ENCODE results near the gene SH2B2. TPM values are rescaled to one million over a fixed set of nuclear protein-coding genes. Genes with fewer than 3 reads are reported as not detected.

The SH2B2 gene
- total RNA-seq, 1 experiment from 2014 or later, result 14.7 TPM

GRCh38 chr7:102262546-102262945 lies 24.1 kb upstream of the SH2B2 start:
- peaks cover 11% of the 10 kb centered on the region for H3K4me1 Mint-ChIP-seq
- no peak overlapping the region for H3K4me3 Mint-ChIP-seq
- ChIA-PET POLR2A (no interaction called here), CTCF (interaction anchor here (0.7 kb wide), 1 partner anchor 8 kb away, joined by 5 read pairs; no protein-coding TSS in a partner anchor)
- no peaks in the 10 kb centered on the region for H3K36me3 Mint-ChIP-seq
- H3K9me3 Mint-ChIP-seq, result no peaks in the 10 kb centered on the region
- ATAC-seq (no peak), DNase-seq (ENCODE audit: low spot score) (no peak)
- peak overlapping the region; percentile 54; the same call in 1 of the 2 replicates for H3K27ac Mint-ChIP-seq
- no peak for TF ChIP-seq ZSCAN18 (CRISPR knock-in tag; IDR thresholded peaks at IDR 0.05)
- no peak for TF ChIP-seq PRDM15 (CRISPR knock-in tag; IDR thresholded peaks at IDR 0.05)
- TF ChIP-seq, protein P1, sequence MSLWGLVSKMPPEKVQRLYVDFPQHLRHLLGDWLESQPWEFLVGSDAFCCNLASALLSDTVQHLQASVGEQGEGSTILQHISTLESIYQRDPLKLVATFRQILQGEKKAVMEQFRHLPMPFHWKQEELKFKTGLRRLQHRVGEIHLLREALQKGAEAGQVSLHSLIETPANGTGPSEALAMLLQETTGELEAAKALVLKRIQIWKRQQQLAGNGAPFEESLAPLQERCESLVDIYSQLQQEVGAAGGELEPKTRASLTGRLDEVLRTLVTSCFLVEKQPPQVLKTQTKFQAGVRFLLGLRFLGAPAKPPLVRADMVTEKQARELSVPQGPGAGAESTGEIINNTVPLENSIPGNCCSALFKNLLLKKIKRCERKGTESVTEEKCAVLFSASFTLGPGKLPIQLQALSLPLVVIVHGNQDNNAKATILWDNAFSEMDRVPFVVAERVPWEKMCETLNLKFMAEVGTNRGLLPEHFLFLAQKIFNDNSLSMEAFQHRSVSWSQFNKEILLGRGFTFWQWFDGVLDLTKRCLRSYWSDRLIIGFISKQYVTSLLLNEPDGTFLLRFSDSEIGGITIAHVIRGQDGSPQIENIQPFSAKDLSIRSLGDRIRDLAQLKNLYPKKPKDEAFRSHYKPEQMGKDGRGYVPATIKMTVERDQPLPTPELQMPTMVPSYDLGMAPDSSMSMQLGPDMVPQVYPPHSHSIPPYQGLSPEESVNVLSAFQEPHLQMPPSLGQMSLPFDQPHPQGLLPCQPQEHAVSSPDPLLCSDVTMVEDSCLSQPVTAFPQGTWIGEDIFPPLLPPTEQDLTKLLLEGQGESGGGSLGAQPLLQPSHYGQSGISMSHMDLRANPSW (CRISPR knock-in tag; conservative IDR thresholded peaks at IDR 0.05; ENCODE audit: low read depth), result no peak
- no peak for TF ChIP-seq HMGA2 (CRISPR knock-in tag; IDR thresholded peaks at IDR 0.05)
- no peak for TF ChIP-seq ZNF281 (CRISPR knock-in tag; IDR thresholded peaks at IDR 0.05)
- TF ChIP-seq MYBL2 (CRISPR knock-in tag; IDR thresholded peaks at IDR 0.05), result no peak
- TF ChIP-seq, protein P2, sequence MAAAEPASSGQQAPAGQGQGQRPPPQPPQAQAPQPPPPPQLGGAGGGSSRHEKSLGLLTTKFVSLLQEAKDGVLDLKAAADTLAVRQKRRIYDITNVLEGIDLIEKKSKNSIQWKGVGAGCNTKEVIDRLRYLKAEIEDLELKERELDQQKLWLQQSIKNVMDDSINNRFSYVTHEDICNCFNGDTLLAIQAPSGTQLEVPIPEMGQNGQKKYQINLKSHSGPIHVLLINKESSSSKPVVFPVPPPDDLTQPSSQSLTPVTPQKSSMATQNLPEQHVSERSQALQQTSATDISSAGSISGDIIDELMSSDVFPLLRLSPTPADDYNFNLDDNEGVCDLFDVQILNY (CRISPR knock-in tag; IDR thresholded peaks at IDR 0.05), result no peak
- TF ChIP-seq ZNF317 (CRISPR knock-in tag; IDR thresholded peaks at IDR 0.05; ENCODE audit: borderline replicate concordance, low read depth), result no peak
- TF ChIP-seq E2F1 (CRISPR knock-in tag; IDR thresholded peaks at IDR 0.05), result no peak
- no peak for TF ChIP-seq MLX (CRISPR knock-in tag; IDR thresholded peaks at IDR 0.05)
- TF ChIP-seq, protein P3, sequence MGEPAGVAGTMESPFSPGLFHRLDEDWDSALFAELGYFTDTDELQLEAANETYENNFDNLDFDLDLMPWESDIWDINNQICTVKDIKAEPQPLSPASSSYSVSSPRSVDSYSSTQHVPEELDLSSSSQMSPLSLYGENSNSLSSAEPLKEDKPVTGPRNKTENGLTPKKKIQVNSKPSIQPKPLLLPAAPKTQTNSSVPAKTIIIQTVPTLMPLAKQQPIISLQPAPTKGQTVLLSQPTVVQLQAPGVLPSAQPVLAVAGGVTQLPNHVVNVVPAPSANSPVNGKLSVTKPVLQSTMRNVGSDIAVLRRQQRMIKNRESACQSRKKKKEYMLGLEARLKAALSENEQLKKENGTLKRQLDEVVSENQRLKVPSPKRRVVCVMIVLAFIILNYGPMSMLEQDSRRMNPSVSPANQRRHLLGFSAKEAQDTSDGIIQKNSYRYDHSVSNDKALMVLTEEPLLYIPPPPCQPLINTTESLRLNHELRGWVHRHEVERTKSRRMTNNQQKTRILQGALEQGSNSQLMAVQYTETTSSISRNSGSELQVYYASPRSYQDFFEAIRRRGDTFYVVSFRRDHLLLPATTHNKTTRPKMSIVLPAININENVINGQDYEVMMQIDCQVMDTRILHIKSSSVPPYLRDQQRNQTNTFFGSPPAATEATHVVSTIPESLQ (CRISPR knock-in tag; IDR thresholded peaks at IDR 0.05), result no peak
- TF ChIP-seq JAZF1 (CRISPR knock-in tag; IDR thresholded peaks at IDR 0.05), result no peak
- TF ChIP-seq TEAD4 (CRISPR knock-in tag; IDR thresholded peaks at IDR 0.05), result no peak
- TF ChIP-seq ATF3 (CRISPR knock-in tag; conservative IDR thresholded peaks at IDR 0.05), result no peak
- no peak for TF ChIP-seq GABPB1 (CRISPR knock-in tag; IDR thresholded peaks at IDR 0.05)
- TF ChIP-seq NFATC4 (CRISPR knock-in tag; IDR thresholded peaks at IDR 0.05), result no peak
- TF ChIP-seq, protein P4, sequence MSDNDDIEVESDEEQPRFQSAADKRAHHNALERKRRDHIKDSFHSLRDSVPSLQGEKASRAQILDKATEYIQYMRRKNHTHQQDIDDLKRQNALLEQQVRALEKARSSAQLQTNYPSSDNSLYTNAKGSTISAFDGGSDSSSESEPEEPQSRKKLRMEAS (CRISPR knock-in tag; IDR thresholded peaks at IDR 0.05), result no peak
- no peak for TF ChIP-seq TP53 (CRISPR knock-in tag; IDR thresholded peaks at IDR 0.05)
- TF ChIP-seq NFYB (CRISPR knock-in tag; conservative IDR thresholded peaks at IDR 0.05; ENCODE audit: low read depth), result no peak
- TF ChIP-seq SMAD3 (CRISPR knock-in tag; IDR thresholded peaks at IDR 0.05; ENCODE audit: borderline replicate concordance), result no peak
- H3K27me3 Mint-ChIP-seq (ENCODE audit: low read depth), result no peaks in the 10 kb centered on the region; the same call in 1 of the 2 replicates
